HCT116 (cell line): ENCODE measurements around the gene CFAP45. TPM values are rescaled to one million over a fixed set of nuclear protein-coding genes. Genes with fewer than 3 reads are reported as not detected.

Source experiments
- ATAC-seq: fragments of 200-7000 bp; cut with Tn5 transposase; 2 replicates; pipeline ENCODE4 v1.9.1; 2020; ENCODE audit warnings: mild to moderate bottlenecking, moderate library complexity
- BruUV-seq: library from RNA; stranded (reverse); fragments of 400-500 nt; replicated peaks from 2 replicates; lab custom pipeline; 2021; lab: Mats Ljungman, UMichigan
- CTCF ChIA-PET: fragments of 300-600 bp; sonication (Branson Sonifier 250); formaldehyde crosslinking; loops from one replicate; lab custom pipeline; 2021; ENCODE audit warnings: antibody characterized with exemption; lab: Charles Lee
- POLR2A ChIA-PET: fragments of 300-600, 350-600 bp; sonication (Branson Sonifier 250); formaldehyde crosslinking; loops from one replicate; lab custom pipeline; 2021; ENCODE audit warnings: antibody characterized with exemption; lab: Charles Lee
- RAD21 ChIA-PET, 2 experiments: fragments of 300-600 bp; sonication (Branson Sonifier 250); formaldehyde crosslinking; loops; one replicate each; lab custom pipeline; 2023; ENCODE audit warnings: low total read pairs in 2 of 2; ENCODE audit not compliant: uncharacterized antibody in 2 of 2, unreplicated experiment in 2 of 2, low non-redundant PET in 1 of 2; lab: Charles Lee
- DNase-seq: peaks from one replicate; pipeline ENCODE4 v3.0.0-alpha.2; 2010; ENCODE audit warnings: low read depth, low spot score
- H2AFZ ChIP-seq: fragments of 200-600 bp; shearing (Covaris generic), sonication (generic); 2 replicates; pipeline ENCODE4 v1.6.1; 2017; ENCODE audit warnings: low read depth, mixed run types, mixed read lengths, antibody characterized with exemption, low read length; ENCODE audit not compliant: poor library complexity, severe bottlenecking
- H3K27ac ChIP-seq: 2 replicates; pipeline ENCODE4 v1.5.1; 2012; ENCODE audit warnings: low read depth, low read length
- H3K27me3 ChIP-seq: fragments of 200-600 bp; sonication (generic); 2 replicates; pipeline ENCODE4 v1.6.1; 2016; ENCODE audit warnings: mixed run types, low read length, mixed read lengths; ENCODE audit not compliant: insufficient read depth
- H3K36me3 ChIP-seq, 2 experiments: fragments of 200-500 bp in 1 of 2; fragments of 200-600 bp in 1 of 2; sonication (Bioruptor generic) in 1 of 2; sonication (generic) in 1 of 2; 2 replicates each; pipeline versions ENCODE4 v1.5.1 to v1.6.1; 2014 to 2016; ENCODE audit warnings: low read length in 2 of 2, inconsistent platforms in 1 of 2, mixed read lengths in 1 of 2, mixed run types in 1 of 2; ENCODE audit not compliant: insufficient read depth in 2 of 2, control insufficient read depth in 1 of 2
- H3K4me1 ChIP-seq, 2 experiments: fragments of 200-600 bp in 1 of 2; sonication (generic) in 1 of 2; 2 replicates each; pipeline versions ENCODE4 v1.5.1 to v1.6.1; 2012 to 2017; ENCODE audit warnings: low read length in 2 of 2, inconsistent platforms in 1 of 2, mild to moderate bottlenecking in 1 of 2, mixed read lengths in 1 of 2, mixed run types in 1 of 2, moderate library complexity in 1 of 2; ENCODE audit not compliant: insufficient read depth in 2 of 2, control insufficient read depth in 1 of 2
- H3K4me2 ChIP-seq: fragments of 200-600 bp; sonication (generic); 2 replicates; pipeline ENCODE4 v1.6.1; 2017; ENCODE audit warnings: mixed run types, low read length, mixed read lengths
- H3K4me3 ChIP-seq, 2 experiments: fragments of 200-600 bp in 1 of 2; sonication (generic) in 1 of 2; replicated peaks in 1 of 2; 2 replicates each; pipeline ENCODE4 v1.5.1; 2011 to 2016; ENCODE audit warnings: low read length in 2 of 2, control low read depth in 1 of 2, low read depth in 1 of 2, mild to moderate bottlenecking in 1 of 2, mixed read lengths in 1 of 2, mixed run types in 1 of 2
- H3K79me2 ChIP-seq: fragments of 200-600 bp; sonication (generic); 2 replicates; pipeline ENCODE4 v1.6.1; 2017; ENCODE audit warnings: mild to moderate bottlenecking, mixed run types, low read length, moderate library complexity, mixed read lengths; ENCODE audit not compliant: insufficient read depth
- H3K9ac ChIP-seq: fragments of 200-600 bp; sonication (generic); 2 replicates; pipeline ENCODE4 v1.6.1; 2016; ENCODE audit warnings: low read length, mixed read lengths
- H3K9me2 ChIP-seq: fragments of 200-600 bp; sonication (generic), shearing (Covaris generic); 2 replicates; pipeline ENCODE4 v1.6.1; 2017; ENCODE audit warnings: mixed run types, mild to moderate bottlenecking, moderate library complexity; ENCODE audit not compliant: insufficient read depth
- H3K9me3 ChIP-seq, 2 experiments: fragments of 200-500 bp in 1 of 2; fragments of 200-600 bp in 1 of 2; sonication (Bioruptor generic) in 1 of 2; sonication (generic) in 1 of 2; 2 replicates each; pipeline ENCODE4 v1.6.1; 2014 to 2017; ENCODE audit warnings: low read length in 2 of 2, mixed read lengths in 2 of 2, inconsistent platforms in 1 of 2, low read depth in 1 of 2, mild to moderate bottlenecking in 1 of 2, mixed run types in 1 of 2, moderate library complexity in 1 of 2; ENCODE audit not compliant: control insufficient read depth in 1 of 2, insufficient read depth in 1 of 2
- H4K20me1 ChIP-seq: fragments of 200-600 bp; sonication (generic), shearing (Covaris generic); 2 replicates; pipeline ENCODE4 v1.6.1; 2017; ENCODE audit warnings: mixed run types, mild to moderate bottlenecking, moderate library complexity; ENCODE audit not compliant: insufficient read depth
- CBX3 ChIP-seq: IDR thresholded peaks from 2 replicates; pipeline ENCODE4 v1.6.1; 2012; ENCODE audit warnings: low read depth
- CEBPB ChIP-seq: IDR thresholded peaks from 2 replicates; pipeline ENCODE4 v1.6.1; 2012; ENCODE audit warnings: low read depth
- CTCF ChIP-seq, 3 experiments: fragments of 200-600 bp in 1 of 3; sonication (generic) in 1 of 3; IDR thresholded peaks in 2 of 3; conservative IDR thresholded peaks in 1 of 3; 2 replicates each; pipeline ENCODE4 v1.5.1; 2012 to 2017; ENCODE audit warnings: low read depth in 2 of 3, low read length in 2 of 3, antibody characterized with exemption in 1 of 3, borderline replicate concordance in 1 of 3, control low read depth in 1 of 3, mild to moderate bottlenecking in 1 of 3, mixed read lengths in 1 of 3, mixed run types in 1 of 3, moderate library complexity in 1 of 3; ENCODE audit not compliant: insufficient read depth in 1 of 3
- EGR1 ChIP-seq: IDR thresholded peaks from 2 replicates; pipeline ENCODE4 v1.6.1; 2012; ENCODE audit warnings: low read depth
- ELF1 ChIP-seq: IDR thresholded peaks from 2 replicates; pipeline ENCODE4 v1.6.1; 2012; ENCODE audit warnings: low read depth, borderline replicate concordance
- EZH2 ChIP-seq: fragments of 200-600 bp; sonication (generic); IDR thresholded peaks from 2 replicates; pipeline ENCODE4 v1.6.1; 2017; ENCODE audit warnings: antibody characterized with exemption, mixed run types
- EZH2phosphoT487 ChIP-seq: fragments of 200-600 bp; IDR thresholded peaks from 2 replicates; pipeline ENCODE4 v1.6.1; 2018; ENCODE audit warnings: antibody characterized with exemption, borderline replicate concordance
- JUND ChIP-seq: IDR thresholded peaks from 2 replicates; pipeline ENCODE4 v1.6.1; 2012
- MAX ChIP-seq: IDR thresholded peaks from 2 replicates; pipeline ENCODE4 v1.6.1; 2012
- RAD21 ChIP-seq: IDR thresholded peaks from 2 replicates; pipeline ENCODE4 v1.6.1; 2012; ENCODE audit warnings: low read depth, mild to moderate bottlenecking
- REST ChIP-seq: IDR thresholded peaks from 2 replicates; pipeline ENCODE4 v1.6.1; 2012; ENCODE audit warnings: low read depth
- SIN3A ChIP-seq: IDR thresholded peaks from 2 replicates; pipeline ENCODE4 v1.6.1; 2012; ENCODE audit warnings: low read depth
- SP1 ChIP-seq: IDR thresholded peaks from 2 replicates; pipeline ENCODE4 v1.6.1; 2012; ENCODE audit warnings: low read depth
- SRF ChIP-seq: IDR thresholded peaks from 2 replicates; pipeline ENCODE4 v1.6.1; 2012; ENCODE audit warnings: low read depth
- TCF7L2 ChIP-seq: IDR thresholded peaks from 2 replicates; pipeline ENCODE4 v1.7.0; 2011; ENCODE audit warnings: borderline replicate concordance, inconsistent platforms; ENCODE audit not compliant: insufficient read depth, insufficient read length; ENCODE audit errors: extremely low read depth
- YY1 ChIP-seq: IDR thresholded peaks from 2 replicates; pipeline ENCODE4 v1.6.1; 2011; ENCODE audit warnings: low read length, low read depth, moderate library complexity, mild to moderate bottlenecking; ENCODE audit not compliant: insufficient replicate concordance; ENCODE audit errors: extremely low read depth
- ZBTB33 ChIP-seq: IDR thresholded peaks from 2 replicates; pipeline ENCODE4 v1.6.1; 2011; ENCODE audit warnings: mild to moderate bottlenecking, low read length, moderate library complexity; ENCODE audit not compliant: insufficient replicate concordance; ENCODE audit errors: extremely low read depth
- ZFX ChIP-seq: fragments of 450-650 bp; IDR thresholded peaks from 2 replicates; pipeline ENCODE4 v1.6.1; 2017
- ZNF274 ChIP-seq: fragments of 200-500 bp; sonication (Bioruptor generic); IDR thresholded peaks from 2 replicates; pipeline ENCODE4 v1.6.1; 2014; ENCODE audit warnings: mild to moderate bottlenecking, low read depth, low read length, inconsistent platforms
- intact Hi-C: fragments of 100-400 bp; cut with micrococcal nuclease; formaldehyde crosslinking; loops from 2 replicates; pipeline ENCODE4 v1.10.0; 2022
- total RNA-seq: library from RNA; stranded (reverse); gene quantifications from one replicate; pipeline ENCODE4 v1.2.1, GENCODE V29; 2021; ENCODE audit not compliant: unreplicated experiment
- TF ChIP-seq, protein P1 (sequence below): IDR thresholded peaks from 2 replicates; pipeline ENCODE4 v1.6.1; 2012

The CFAP45 gene
- total RNA-seq, 1 experiment from 2014 or later = 0.59 TPM

- Histone ChIP-seq H4K20me1 (no peaks in the 10 kb centered on the region), H3K9me3 (no peaks in the 10 kb centered on the region), H3K79me2 (no peaks in the 10 kb centered on the region), H3K9me2 (no peaks in the 10 kb centered on the region), H3K9ac (no peak overlapping the region), H2AFZ (no peak overlapping the region), H3K27me3 (no peaks in the 10 kb centered on the region; the same call in 1 of the 2 replicates), H3K4me2 (no peak overlapping the region), H3K4me3 (no peak overlapping the region), H3K27ac (no peak overlapping the region), H3K4me1 (peaks cover 15 to 20% of the 10 kb centered on the region in 2 experiments), H3K36me3 (no peaks in the 10 kb centered on the region)
- BruUV-seq = no TSS peak
- TF ChIP-seq RAD21 (no peak), JUND (no peak), EZH2phosphoT487 (no peak), ZBTB33 (no peak), YY1 (no peak), REST (no peak), SIN3A (no peak), EZH2 (no peak), ZNF274 (no peak), SRF (no peak), ZFX (no peak), CTCF (IDR thresholded peaks at IDR 0.05 in 2 of 3, conservative IDR thresholded peaks at IDR 0.05 in 1 of 3; ENCODE audit: borderline replicate concordance in 1 of 3, insufficient read depth in 1 of 3, low read depth in 2 of 3, low read length in 2 of 3) (no peak), EGR1 (no peak), CEBPB (no peak), SP1 (no peak), MAX (no peak), CBX3 (no peak), ELF1 (no peak), TCF7L2 (no peak)
- TF ChIP-seq, protein P1, sequence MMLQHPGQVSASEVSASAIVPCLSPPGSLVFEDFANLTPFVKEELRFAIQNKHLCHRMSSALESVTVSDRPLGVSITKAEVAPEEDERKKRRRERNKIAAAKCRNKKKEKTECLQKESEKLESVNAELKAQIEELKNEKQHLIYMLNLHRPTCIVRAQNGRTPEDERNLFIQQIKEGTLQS = no peak
- DNase-seq = no peak
- RAD21 ChIA-PET = no interaction called here
- POLR2A ChIA-PET = no interaction called here
- CTCF ChIA-PET = interaction anchor here (1.4 to 8.5 kb wide), 2 partner anchors 97 to 112 kb away, joined by 6 to 249 read pairs; no protein-coding TSS in a partner anchor
- intact Hi-C loops = loop anchor here (10.0 kb wide), 2 partner anchors 471 to 761 kb away; no protein-coding TSS in a partner anchor
- ATAC-seq = no peak
Measured at GRCh38 chr1:159895836-159896545, 4.0 kb downstream of the CFAP45 start.
